GM03348 (cell line): ENCODE results near the gene TFCP2L1.
"Not testable (repeated sequence)": the region's sequence is repeated elsewhere in the genome, so short reads cannot be mapped to it uniquely, and the experiment has no call there.

ENCODE experiments used
- DNase-seq: peaks from one replicate; pipeline ENCODE4 v3.0.0; 2012; ENCODE audit warnings: low spot score

TFCP2L1 gene

DNA sequence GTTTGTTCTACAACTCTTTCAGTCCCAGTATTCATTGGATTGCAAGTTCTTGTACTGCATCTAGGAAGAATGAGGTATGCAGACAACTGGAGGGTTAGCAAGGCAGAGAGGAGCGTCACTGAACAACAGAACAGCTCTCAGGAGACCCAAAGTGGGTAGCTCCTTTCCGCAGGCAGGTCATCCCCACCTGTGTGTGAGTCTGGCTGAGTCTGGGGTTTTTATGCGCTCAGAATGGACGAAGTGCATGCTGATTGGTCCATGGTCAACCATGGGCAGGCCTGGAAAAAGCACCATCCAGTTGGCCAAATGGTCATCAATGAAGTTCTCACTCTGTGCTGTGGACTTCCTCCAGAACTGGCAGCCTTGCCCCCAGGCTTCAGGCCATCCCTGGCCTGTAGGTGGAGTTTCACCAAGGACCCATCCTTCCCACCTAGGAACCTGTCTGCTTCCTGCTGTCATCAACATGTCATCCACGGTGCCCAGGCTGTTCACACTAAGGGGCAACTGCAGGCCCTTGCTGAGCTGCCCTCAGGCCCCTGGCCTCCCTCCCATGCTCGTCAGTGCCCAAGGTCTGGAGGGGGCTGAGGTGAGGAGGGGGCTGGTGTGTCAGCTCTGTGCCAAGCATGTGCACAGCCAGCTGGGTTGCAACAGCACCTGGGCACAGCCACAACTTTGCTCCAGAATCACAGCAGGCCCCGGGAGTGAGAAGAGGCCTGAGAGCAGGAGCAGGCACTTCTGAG is 11.1 kb upstream of the TFCP2L1 start:
- no peak for DNase-seq

DNA sequence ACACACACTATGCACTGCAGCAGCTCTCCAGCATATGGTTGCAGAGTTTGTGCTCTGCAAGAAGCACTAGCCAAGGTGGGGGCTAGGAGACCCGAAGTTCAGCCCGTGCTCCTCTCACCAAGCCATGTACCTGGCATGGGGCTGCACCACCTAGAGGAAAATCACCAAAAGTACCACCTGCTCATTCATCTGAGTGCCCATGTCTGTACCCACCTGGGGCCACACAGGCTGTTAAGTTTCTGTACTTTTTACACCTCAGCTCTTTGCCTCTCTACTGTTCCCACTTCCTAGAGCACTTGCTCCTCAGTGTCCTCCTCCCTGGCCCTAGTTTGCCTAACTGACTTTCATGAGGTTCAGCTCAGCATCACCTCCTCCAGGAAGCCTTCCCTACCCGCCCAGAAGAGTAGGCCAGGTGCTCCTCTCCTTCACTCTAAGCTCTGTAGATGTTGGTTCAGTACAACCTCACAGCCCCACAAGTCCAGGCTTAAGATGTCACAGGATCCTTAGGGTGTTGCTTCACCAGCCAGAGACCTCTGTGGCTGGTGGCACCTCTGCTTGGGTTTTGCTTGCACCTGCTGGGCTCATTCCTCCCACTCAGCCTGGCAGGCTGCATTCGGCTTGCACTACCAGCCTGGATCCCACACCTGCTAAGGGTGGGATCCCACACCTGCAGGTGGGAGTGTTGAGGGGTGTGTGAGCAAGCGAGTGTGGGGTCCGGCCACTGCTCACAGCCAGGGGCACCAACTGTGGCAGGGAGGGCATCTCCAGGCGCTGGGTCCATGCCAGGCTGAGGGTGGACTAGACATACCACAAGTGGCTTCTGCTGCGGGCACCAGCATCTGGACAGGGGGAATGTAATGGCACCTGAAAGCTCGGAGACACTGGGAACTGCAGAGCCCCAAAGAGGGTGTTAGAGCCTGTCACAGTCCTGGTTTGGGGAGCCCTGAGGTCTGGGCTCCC is 10.2 kb upstream of the TFCP2L1 start:
- no peak for DNase-seq

DNA sequence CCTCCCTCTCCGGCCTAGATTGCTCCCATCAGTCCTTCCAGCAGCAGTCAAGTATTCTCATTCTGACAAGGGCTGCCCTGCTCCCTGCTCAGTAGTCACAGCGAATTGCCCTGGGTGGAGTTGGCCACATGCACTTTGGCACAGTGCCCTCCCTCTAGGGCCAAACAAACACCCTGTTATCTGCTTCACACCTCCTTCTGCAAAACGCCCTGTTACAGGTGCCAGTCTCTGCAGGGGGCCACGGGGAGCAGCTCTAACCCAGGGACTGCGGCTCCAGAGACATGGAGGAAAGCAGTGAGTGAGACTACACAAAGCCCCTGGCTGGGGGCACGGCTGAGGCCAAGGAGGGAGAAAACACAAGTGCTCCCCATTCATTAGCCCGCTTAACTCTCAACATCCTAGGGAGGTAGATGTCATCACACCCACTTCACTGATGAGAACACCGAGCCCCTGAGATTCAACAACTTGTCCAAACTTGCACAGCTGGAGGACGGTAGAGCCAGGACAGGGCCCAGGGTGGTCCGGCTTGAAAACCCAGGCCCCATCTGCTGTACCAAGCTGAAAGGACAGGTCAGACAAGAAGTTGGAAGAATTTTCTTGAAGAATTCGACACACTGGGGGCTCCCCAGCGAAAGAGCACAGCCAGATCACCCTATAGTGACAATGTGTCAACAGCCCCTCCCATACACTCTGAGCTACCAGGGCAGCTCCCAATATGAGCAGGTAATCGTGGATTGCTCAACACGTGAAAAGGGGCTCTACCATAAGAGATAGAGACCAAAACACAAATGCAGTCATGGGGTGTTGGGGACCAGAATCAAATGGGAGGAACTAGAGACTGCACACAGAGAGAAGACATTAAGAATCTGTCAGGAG is 8.7 kb upstream of the TFCP2L1 start:
- DNase-seq, result no peak

DNA sequence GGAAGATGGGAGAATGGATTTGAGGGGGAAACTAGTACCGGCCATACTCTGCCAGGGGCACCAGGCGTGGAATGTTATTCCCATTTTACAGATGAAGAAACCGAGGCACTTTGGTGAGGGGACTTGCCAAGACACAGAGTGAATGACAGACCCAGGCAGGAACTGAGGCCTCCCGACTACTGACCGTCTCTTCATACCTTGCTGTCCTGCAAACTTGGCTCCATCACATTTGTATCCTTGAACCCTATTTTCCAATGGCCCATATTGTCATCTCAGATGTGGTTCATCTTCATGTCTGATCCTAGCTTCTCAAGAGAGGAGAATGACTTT is 6.2 kb upstream of the TFCP2L1 start:
- no peak for DNase-seq

DNA sequence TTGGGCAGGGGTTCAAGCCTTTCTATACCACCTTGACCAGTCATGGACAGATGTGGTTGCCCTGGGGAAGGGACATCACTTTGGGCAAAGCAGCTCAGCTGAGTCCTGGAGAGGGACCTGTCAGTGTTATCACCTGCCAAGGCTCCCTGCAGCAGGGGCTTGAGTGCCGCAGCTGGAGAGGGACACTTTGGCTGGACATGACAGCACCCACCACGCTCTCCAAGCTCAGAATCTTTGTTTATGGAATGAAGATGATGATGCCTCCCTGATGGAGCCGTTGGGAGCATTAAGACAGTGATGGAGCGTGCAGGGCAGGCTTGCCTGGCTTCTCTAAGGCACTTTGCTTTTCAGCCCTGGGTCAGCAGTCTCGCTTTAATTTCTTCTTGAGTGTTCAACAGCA is 4.3 kb upstream of the TFCP2L1 start:
- no peak for DNase-seq

DNA sequence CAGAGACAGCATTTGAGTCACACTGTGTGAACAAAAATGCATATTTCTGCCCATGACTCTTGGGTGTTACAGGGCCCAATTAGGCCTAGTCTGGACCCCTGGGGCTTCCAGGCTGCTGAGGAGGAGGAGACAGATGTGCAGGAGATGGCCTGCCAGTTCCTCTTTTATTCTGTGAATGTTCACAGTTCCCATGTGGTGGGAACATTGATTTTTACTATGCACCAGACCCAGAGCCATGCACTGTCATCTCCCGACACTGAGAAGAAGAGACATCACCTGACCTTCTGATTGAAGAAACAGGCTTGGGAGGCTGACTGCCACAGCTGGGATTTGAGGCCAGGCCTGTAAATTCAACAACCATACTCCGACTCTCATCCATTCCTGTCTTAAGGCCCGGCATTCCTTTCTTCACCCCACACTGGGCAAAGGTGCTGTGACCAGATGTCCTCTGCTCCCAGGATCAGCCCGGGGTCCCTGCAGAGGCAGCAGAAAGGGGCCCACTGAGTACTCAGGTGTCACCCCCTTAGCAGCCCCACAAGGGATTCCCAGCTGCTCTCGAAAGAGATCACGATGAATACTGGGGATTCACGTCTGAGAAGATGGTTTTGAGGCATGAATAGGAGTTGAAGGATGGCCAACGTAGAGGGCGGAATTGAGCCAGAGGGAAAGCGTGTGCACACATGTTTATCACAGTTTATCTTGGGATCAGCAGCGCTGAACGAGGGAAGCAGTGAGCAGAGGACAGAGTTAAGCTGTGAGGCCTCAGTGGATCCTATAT is 3.6 kb upstream of the TFCP2L1 start:
- DNase-seq, result no peak

DNA sequence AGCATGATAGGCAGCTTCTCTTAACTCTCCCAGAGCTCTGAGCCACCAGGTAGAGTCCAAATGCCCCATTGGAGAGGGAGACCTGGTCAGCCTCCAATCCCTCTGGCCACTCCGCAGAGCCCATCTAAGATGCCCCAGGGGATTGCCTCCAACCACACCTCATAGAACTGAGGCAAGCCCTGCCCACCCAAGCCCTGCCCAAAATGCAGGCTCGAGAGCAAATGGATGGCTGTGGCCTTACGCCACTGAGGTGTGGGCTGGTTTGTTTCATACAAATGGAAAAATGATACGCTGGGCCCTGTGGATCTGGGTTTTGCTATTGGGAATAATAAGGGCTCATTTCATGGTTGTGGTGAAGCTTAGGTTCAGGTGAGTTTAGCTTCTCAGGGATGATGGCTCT is 3.0 kb upstream of the TFCP2L1 start:
- DNase-seq, result no peak

DNA sequence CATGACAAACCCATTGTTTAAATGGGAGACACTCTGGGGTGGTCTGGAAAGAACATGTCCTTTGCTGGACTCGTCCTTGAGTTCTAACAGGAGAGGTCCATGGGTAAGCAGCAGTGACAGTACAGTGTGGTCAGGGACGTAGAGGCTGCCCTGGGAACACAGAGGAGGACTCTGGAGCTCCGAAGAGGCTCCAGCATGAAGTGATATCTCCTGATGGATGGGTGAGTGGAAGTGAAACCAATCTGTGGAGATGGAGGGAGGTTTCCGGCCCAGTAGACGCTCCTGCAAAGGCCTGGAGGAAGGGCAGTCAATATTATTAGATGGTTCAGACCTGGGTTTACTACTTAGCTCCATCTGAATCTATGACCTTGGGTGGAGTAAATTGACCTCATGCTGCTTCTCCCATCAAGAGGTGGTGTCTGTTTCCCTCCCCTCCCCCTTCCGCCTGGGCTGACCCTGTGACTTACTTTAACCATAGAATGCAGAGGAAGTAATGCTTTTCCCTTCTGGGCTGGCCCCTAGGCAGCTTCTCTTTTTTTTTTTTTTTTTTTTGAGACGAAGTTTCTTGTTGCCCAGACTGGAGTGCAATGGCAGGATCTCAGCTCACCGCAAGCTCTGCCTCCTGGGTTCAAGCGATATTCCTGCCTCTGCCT is 2.3 kb upstream of the TFCP2L1 start:
- no peak for DNase-seq

DNA sequence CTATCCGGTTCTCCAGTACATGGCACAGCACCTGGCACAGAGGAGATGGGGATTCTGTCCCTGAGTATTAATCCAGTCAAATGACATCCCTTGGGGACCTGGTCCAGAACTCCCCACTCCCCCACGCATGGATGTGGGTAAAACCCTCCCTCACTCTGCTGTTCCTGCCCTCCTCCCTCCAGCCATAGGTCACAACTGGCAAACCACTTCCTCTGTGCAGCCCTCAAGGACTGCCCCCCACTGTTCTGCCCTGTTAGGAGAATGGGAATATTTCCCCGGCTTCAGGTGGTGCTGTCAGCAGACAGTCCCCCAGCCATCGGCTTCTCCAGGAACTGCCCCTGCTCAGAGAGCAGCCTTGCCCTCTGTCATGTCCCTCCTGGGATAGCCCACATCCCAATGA is 1.5 kb upstream of the TFCP2L1 start:
- no peak for DNase-seq

DNA sequence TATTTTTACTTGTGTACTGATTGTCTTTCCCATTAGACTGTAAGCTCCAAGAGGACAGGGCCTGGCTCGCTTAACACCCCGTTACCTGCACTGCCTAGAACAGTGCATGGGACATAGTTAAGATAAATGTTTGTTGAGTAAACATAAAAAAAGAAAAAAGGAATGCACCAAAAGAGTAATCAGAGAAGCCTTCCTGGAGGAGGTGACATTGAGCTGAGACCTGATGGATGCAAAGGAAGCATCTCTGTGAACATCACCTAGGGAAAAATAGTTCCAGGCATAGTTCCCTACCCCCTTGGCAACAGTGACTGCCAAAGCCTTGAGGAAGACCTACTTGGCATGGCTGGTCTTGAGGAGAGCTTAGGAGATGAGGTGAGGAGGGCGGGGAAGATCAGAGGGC is 924 bp upstream of the TFCP2L1 start:
- DNase-seq, result no peak

DNA sequence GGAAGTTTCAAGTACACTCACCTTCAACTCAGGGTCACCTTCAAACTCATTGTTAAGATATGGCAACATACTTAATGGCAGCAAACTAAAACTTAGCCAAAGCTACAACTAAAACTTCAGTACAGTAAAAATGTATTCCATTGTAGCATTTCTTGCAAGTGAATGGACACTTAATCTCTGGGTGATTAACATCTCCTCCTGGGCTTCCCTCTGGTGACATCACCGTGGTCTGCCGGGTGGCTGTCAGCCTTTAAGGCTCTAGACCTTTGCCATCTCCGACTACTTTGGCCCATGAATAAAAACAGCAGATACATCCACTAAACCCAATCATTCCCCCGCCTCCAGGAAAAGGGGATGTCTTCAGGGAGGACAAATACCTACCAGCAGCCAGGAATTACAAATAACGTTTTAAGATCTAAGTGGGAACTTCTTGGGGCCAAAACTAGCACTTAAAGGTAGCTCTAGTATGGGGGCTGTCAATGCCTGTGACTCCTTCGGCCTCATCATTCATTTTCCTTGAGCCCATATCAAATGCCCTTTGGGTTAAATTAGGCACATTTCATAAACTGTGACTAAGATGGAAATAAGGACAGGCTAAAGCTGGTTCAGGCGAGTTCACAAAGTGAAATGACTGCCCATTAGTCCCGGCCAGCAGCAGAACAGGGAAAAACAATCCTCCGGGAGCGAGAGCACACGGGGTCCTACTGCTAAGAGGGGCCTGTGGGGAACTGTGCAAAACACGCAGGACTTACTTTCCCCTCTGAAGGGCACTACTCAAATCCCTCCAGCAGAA is 1.1 kb downstream of the TFCP2L1 start:
- no peak for DNase-seq

DNA sequence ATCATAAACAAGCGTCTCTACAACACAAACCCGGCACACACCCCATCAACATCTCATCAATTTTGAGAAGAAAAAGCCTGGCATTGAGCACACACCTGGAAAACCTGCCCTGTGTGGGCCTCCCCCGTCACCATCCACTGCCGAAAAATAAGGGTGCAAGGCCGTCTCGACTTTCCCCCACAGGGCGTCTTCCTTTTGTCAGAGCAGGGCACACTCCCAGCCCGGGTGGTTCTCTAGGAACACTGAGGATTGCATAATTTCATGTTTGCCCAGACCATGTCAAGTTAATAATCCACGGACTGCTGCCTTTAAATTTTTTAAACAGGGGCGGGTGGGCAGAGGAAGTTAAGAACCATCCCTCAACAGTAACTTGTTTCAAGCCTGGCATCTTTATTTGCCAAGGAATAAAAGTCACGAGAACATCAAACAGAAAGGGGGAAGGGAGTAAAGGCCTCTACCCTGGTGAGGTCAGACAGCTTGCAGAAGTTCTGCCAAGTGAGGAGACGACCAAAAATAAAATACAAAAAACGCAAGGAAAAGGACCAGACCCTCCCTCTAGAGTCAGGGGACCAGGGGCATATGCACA is 2.1 kb downstream of the TFCP2L1 start:
- DNase-seq, result no peak

DNA sequence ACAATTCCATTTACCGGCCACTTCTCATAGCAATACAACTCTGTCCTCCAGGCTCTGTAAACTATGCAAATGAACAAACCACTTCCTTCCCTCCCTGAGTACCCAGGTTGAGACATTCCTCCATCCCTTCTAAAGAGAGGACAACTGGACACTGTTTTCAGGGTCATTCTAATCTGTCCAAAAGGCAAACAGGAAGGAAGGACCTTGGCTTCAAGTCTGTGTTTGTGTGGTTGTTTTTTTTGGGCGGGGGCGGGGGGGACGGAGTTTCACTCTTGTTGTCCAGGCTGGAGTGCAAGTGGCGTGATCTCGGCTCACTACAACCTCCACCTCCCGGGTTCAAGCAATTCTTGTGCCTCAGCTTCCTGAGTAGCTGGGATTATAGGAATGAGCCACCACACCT is 3.3 kb downstream of the TFCP2L1 start:
- no peak for DNase-seq

DNA sequence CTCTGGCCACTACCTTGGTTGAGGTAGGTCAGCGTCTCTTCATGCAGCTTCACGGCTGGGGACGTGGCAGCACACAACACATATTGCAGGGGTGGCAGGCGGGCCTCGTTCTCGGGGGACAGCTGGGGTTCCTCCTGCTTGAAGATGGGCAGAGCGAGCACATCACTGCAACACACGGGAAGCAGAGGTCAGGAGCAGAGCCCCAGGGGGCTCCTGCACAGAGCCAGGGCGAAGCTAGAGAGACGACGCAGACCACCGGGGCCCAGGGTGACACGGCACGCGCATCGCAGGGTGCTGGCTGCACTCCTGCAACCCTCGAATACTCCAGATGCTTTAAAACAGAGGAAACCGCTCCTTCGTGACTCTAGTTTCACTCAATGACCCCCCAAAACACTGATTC is 3.9 kb downstream of the TFCP2L1 start:
- DNase-seq, result no peak

DNA sequence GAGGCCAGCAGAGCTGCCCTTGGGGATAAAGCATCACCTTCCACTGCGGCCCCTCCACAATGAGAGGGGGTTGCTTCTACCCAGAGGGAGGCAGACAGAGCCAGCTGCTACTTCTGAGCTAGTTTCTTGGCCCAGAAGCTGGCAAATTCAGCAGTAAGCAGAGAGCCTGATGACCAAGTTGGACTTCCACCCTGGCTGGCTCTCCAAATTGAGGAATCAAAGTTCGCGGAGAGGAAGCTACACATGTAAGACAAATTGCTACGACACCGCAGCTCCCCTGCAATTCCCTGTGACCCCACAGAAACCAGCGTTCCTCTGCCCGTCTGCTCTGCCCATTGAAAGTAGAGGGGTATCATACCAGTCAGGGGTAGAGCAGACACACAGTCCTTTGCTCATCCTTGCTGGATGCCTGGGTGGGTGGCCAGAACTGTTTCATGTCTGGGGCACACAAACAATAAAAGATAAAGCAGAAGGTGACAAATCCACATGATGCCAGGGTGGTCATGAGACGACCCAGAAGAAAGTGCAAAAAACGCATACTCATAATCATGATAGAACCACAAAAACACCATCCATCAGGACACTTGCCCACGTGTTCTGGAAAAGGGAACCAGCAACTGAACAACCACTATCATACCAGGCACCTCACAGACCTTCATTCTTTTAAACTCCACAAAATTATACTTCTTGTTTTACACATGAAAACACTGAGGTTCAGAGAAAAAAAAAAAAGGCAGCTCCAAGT is 5.4 kb downstream of the TFCP2L1 start:
- no peak for DNase-seq

DNA sequence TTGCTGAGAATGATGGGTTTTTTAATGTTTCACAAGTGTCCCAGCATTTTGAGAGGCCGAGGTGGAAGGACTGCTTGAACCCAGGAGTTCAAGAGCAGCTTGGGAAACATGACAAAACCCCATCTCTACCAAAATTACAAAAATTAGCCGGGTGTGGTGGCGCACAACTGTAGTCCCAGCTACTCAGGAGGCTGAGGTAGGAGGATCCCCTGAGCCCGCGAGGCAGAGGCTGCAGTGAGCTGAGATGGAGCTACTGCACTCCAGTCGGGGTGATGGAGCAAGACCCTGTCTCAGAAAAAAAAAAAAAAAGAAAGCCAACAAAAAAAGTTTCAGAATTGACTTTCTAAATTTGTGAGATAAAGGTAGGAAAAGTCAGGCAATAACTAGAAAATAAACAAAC is 8.7 kb downstream of the TFCP2L1 start:
- DNase-seq, result no peak

DNA sequence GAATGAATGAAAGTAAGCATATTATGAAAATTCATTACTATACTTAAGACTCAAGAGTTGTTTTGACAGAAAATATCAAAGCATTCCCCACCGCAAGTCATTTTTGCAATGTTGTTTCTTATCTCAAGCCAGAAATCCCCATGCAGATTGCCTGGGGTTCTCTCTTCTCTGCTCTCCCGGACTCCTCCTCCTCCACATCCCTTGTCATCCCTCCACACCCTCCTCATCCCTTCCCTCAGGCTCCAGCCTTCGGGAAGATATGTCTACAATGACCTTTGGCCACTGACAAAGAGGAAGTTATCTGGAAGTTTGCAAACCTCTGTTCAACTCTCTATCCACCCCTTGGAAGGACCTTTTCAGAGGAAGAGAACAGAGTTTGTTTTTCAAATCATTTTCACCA is 11.9 kb downstream of the TFCP2L1 start:
- DNase-seq, result no peak

DNA sequence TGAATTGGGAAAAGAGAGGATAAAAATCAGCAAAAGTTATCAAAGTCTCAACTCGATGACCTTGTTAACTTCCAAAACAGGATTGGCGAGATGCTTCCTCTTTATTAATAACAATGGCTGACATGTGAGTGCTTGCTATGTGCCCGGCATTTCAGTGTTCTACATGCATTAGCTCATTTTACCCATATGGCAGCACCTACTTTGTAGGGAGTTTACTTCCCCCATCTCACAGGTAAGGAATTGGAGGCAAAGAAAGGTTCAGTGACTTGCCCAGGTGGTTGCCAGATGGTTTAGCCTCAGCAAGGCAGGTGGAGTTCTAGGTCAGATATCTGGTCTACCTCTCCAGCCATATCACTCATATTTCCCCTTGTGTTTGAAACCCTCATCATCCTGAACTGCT is 12.4 kb downstream of the TFCP2L1 start:
- no peak for DNase-seq

DNA sequence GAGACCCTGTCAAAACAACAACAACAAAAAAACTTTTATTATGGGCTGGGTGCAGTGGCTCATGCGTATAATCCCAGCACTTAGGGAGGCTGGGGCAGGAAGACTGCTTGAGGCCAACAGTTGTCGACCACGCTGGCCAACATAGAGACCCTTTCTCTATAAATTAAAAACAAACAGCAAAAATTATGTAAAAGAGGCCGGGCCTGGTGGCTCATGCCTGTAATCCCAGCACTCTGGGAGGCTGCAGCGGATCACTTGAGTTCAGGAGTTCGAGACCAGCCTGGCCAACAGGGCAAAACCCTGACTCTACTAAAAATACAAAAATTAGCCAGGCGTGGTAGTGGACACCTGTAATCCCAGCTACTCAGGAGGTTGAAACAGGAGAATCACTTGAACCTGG is 15.6 kb downstream of the TFCP2L1 start:
- DNase-seq, result not testable (repeated sequence)
